Measurements from ENCODE around the gene LRP1-AS. TPM values are rescaled to one million over a fixed set of nuclear protein-coding genes. Genes with fewer than 3 reads are reported as not detected.

Gene LRP1-AS
- total RNA-seq, 2 donors from 2014 or later: not detected

DNA sequence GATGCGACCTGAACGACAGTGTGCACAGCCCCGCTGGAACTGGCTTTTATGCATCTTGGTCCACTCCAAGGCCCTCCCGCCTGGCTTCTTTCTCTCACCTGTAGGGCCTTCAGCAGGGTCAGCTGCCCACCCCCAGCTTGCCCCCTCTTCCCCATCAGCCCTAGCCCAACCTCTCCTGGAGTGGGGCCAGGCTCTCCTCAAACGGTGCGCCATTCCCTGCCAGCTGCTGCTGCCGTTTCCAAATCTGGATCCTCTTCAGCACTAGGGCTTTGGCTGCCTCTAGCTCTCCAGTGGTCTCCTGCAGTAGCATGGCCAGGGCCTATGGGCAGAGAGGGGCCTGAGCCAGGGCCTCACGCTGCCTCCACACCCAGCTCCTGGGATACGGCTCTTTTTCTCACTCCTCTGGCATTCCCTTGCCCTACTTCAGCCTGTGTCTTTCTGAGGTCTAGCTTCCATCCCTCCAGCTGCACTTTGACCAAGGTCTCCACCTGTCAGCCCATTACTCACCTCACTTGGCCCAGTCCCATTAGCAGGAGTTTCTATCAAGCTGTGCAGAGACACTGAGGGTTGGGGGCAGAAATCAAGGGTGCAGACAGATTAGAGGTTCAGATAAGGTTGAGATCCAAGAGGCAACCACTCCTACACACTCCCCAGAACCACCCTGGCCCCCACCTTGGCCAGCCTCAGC, 41.3 kb downstream of the LRP1-AS start:
- H3K9me3 ChIP-seq: no peaks in the 10 kb centered on the region
- no peak overlapping the region for H3K4me3 ChIP-seq
- TF ChIP-seq POLR2AphosphoS5 (IDR thresholded peaks at IDR 0.05) (no peak), POLR2A (IDR thresholded peaks at IDR 0.05) (no peak)
- TF ChIP-seq, protein P1, sequence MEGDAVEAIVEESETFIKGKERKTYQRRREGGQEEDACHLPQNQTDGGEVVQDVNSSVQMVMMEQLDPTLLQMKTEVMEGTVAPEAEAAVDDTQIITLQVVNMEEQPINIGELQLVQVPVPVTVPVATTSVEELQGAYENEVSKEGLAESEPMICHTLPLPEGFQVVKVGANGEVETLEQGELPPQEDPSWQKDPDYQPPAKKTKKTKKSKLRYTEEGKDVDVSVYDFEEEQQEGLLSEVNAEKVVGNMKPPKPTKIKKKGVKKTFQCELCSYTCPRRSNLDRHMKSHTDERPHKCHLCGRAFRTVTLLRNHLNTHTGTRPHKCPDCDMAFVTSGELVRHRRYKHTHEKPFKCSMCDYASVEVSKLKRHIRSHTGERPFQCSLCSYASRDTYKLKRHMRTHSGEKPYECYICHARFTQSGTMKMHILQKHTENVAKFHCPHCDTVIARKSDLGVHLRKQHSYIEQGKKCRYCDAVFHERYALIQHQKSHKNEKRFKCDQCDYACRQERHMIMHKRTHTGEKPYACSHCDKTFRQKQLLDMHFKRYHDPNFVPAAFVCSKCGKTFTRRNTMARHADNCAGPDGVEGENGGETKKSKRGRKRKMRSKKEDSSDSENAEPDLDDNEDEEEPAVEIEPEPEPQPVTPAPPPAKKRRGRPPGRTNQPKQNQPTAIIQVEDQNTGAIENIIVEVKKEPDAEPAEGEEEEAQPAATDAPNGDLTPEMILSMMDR (IDR thresholded peaks at IDR 0.05): no peak
- H3K36me3 ChIP-seq: peaks cover 8 to 23% of the 10 kb centered on the region in 2 donors
- no peak overlapping the region for H3K27ac ChIP-seq
- WGBS: 71% methylated on average over 9 of the region's 9 CpGs
- peaks cover 5% of the 10 kb centered on the region for H3K4me1 ChIP-seq (replicated peaks)
- intact Hi-C loops (cut with DNase I): no loop called here
- H3K27me3 ChIP-seq (replicated peaks; ENCODE audit: insufficient read depth): no peaks in the 10 kb centered on the region
- no peak for DNase-seq (ENCODE audit: low spot score)

DNA sequence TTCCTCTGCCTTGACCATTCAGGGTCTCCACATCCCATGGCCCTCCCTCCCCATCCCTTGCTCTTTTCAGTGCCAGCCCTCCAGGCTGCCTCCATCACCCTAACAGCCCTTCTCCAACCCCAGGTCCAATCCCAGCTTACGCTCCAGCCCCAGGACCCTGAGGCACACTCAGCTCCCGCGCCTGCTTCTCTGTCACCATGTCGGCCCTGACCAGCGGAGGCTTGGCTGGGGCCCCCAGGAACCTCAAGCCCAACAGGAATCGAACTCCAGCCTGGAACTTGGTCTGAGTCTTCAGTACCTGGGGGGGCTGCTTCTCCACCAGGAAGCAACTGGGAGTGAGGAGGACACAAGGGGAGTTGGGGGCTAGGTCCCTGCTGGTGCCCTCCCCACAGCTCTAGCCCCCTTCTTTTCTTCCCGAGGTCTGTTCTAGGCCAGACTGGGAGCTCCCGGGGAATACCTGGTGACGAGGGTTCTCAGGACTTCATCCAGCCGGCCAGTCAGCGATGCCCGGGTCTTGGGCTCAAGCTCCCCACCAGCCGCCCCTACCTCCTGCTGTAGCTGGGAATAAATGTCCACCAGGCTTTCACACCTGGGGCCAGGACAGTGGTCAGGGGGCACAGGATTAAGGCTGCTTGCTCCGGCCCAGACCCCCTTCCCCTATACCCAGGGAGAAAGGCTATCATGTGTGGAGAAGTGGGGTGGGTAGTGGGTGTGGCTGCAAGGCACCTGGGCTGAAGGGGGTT, 42.2 kb downstream of the LRP1-AS start:
- H3K27me3 ChIP-seq (replicated peaks; ENCODE audit: insufficient read depth): no peaks in the 10 kb centered on the region
- intact Hi-C loops (cut with DNase I): no loop called here
- DNase-seq (ENCODE audit: low spot score): no peak
- H3K4me1 ChIP-seq (replicated peaks): peaks cover 5% of the 10 kb centered on the region
- WGBS: 94% methylated on average over 14 of the region's 14 CpGs
- H3K27ac ChIP-seq: no peak overlapping the region
- TF ChIP-seq POLR2A (IDR thresholded peaks at IDR 0.05) (no peak), POLR2AphosphoS5 (IDR thresholded peaks at IDR 0.05) (no peak)
- TF ChIP-seq, protein P1 (IDR thresholded peaks at IDR 0.05): no peak
- no peaks in the 10 kb centered on the region for H3K9me3 ChIP-seq
- peaks cover 9 to 23% of the 10 kb centered on the region in 2 donors for H3K36me3 ChIP-seq
- H3K4me3 ChIP-seq: no peak overlapping the region

DNA sequence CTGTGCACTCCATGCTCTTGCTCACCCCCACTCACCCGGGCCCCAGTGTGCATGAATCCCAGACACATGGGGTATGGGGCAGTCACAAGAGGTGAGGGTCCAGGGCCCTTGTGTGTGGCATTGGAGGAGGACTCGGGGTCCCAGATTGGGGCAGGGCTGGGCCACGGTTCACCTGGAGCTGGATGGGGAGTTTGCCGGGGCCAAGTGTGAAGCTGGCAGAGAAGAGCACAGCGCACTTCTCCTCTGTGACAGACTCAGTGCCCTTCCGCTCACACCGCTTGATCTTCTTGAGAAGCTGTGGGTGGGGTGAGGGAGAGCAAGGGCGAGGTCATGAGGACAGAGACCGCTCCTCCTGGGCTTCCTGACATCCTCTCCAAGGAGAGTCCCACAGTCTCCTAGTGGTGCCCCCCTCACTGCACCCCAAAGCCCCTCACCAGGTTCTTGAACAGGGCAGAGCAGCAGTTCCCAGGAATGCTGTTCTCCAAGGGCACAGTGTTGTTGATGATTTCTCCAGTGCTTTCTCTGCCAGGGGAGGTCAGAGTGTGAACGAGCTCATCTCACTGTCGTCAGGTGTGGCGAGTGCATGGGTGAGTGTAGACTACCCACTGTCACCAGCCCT, 43.0 kb downstream of the LRP1-AS start:
- intact Hi-C loops (cut with DNase I): no loop called here
- DNase-seq (ENCODE audit: low spot score): no peak
- peaks cover 17 to 26% of the 10 kb centered on the region in 2 donors for H3K36me3 ChIP-seq

DNA sequence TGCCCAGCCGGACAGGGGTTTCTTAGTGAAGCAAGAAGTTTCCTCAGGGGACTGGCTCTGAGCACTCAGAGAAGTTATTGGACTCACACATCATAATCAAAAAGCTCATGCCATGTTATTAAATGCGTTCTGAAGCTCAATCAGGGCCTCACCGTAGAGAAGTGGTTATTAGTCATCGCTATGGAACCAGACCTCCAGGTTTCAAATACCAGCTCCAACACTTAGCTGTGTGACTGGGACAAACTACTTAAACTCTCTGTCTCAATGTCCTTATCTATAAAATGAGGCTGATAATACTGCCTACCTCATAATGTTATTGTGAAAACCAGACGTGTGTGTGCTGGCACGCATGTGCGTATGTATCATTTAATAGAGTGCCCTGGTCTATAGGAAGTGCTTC, 43.6 kb downstream of the LRP1-AS start:
- Histone ChIP-seq H3K36me3 (peaks cover 22 to 27% of the 10 kb centered on the region in 2 donors), H3K4me3 (no peak overlapping the region), H3K27ac (no peak overlapping the region), H3K9me3 (no peaks in the 10 kb centered on the region), H3K27me3 (replicated peaks; ENCODE audit: insufficient read depth) (no peaks in the 10 kb centered on the region), H3K4me1 (replicated peaks) (no peaks in the 10 kb centered on the region)
- intact Hi-C loops (cut with DNase I): no loop called here
- whole genome bisulfite sequencing: 91% methylated on average over 7 of the region's 7 CpGs
- DNase-seq (ENCODE audit: low spot score): no peak
- TF ChIP-seq, protein P1 (IDR thresholded peaks at IDR 0.05): no peak
- no peak for TF ChIP-seq POLR2AphosphoS5 (IDR thresholded peaks at IDR 0.05)
- TF ChIP-seq POLR2A (IDR thresholded peaks at IDR 0.05): no peak

More for the DNA sequence above, 43.0 kb downstream of the LRP1-AS start:
- Histone ChIP-seq H3K4me3 (no peak overlapping the region), H3K4me1 (replicated peaks) (no peaks in the 10 kb centered on the region), H3K27ac (no peak overlapping the region), H3K9me3 (no peaks in the 10 kb centered on the region), H3K27me3 (replicated peaks; ENCODE audit: insufficient read depth) (no peaks in the 10 kb centered on the region)
- TF ChIP-seq POLR2A (IDR thresholded peaks at IDR 0.05) (no peak), POLR2AphosphoS5 (IDR thresholded peaks at IDR 0.05) (no peak)
- TF ChIP-seq, protein P1 (IDR thresholded peaks at IDR 0.05): no peak
- 95% methylated on average over 11 of the region's 12 CpGs for WGBS

Data from prostate gland (tissue), 2 donors.